Lung (tissue), 12 donors: ENCODE measurements around the gene BBX. TPM values are rescaled to one million over a fixed set of nuclear protein-coding genes. Genes with fewer than 3 reads are reported as not detected.
A peak's percentile ranks its signal among the peaks of the same experiment; 100 is the strongest.

Source experiments
- ATAC-seq: fragments of 200-7000 bp; cut with Tn5 transposase; one replicate; pipeline ENCODE4 v1.9.1; 2020; ENCODE audit warnings: moderate number of reproducible peaks; ENCODE audit not compliant: insufficient read depth, low FRiP score
- DNase-seq, 3 donors: peaks; one replicate each; pipeline ENCODE4 v3.0.0-alpha.2; 2013 to 2017
- H3K27ac ChIP-seq, 2 donors: one replicate each; pipeline ENCODE4 v1.5.1; 2013; ENCODE audit warnings: mild to moderate bottlenecking in 2 of 2, moderate library complexity in 2 of 2, control low read depth in 1 of 2, inconsistent platforms in 1 of 2, low read depth in 1 of 2, low read length in 1 of 2
- H3K27me3 ChIP-seq, 3 donors: one replicate each; pipeline ENCODE4 v1.5.1; 2013; ENCODE audit warnings: low read length in 2 of 3; ENCODE audit not compliant: control insufficient read depth in 3 of 3, insufficient read depth in 3 of 3
- H3K36me3 ChIP-seq, 4 donors: one replicate each; pipeline ENCODE4 v1.5.1; 2013; ENCODE audit warnings: low read length in 4 of 4, mild to moderate bottlenecking in 1 of 4, moderate library complexity in 1 of 4; ENCODE audit not compliant: control insufficient read depth in 4 of 4, insufficient read depth in 4 of 4
- H3K4me1 ChIP-seq, 5 donors: one replicate each; pipeline ENCODE4 v1.5.1; 2013; ENCODE audit warnings: low read length in 5 of 5, mild to moderate bottlenecking in 2 of 5, moderate library complexity in 1 of 5; ENCODE audit not compliant: control insufficient read depth in 5 of 5, insufficient read depth in 5 of 5
- H3K4me3 ChIP-seq: one replicate; pipeline ENCODE4 v1.5.1; 2013; ENCODE audit warnings: mild to moderate bottlenecking, control low read depth, moderate library complexity
- H3K9ac ChIP-seq, 2 donors: one replicate each; pipeline ENCODE4 v1.5.1; 2013; ENCODE audit warnings: low read length in 2 of 2, control low read depth in 1 of 2; ENCODE audit not compliant: insufficient read depth in 1 of 2
- H3K9me3 ChIP-seq, 4 donors: one replicate each; pipeline ENCODE4 v1.5.1; 2013; ENCODE audit warnings: low read length in 3 of 4, mild to moderate bottlenecking in 1 of 4, moderate library complexity in 1 of 4; ENCODE audit not compliant: control insufficient read depth in 4 of 4, insufficient read depth in 3 of 4
- CTCF ChIP-seq: IDR thresholded peaks from 2 replicates; pipeline ENCODE4 v1.5.1; 2012; ENCODE audit warnings: mild to moderate bottlenecking; ENCODE audit errors: control extremely low read depth, extremely low read depth
- WGBS, 2 donors: extraction: QIAGEN DNeasy Blood & Tissue Kit; methylation state at CpG; one replicate each; pipeline ENCODE4 v1.1.7; 2013; 5-methylcytosine and 5-hydroxymethylcytosine counted together
- polyA plus RNA-seq, 2 donors: library from polyadenylated mRNA; stranded (reverse); fragments of 200-250 nt; gene quantifications; one replicate each; pipeline ENCODE4 v1.2.1, GENCODE V29; 2013
- total RNA-seq, 2 donors: library from RNA; depleted of rRNA in 1 of 2; stranded (reverse); fragments of >200 nt in 1 of 2; gene quantifications; one replicate each; pipeline ENCODE4 v1.2.1, GENCODE V29; 2014 to 2021
- donor health status: control.
- donor health status: control.
- donor health status: Bipolar disorder and iron deficiency.
- donor health status: healthy.
- donor health status: DM: yes; HTN: yes; CAD: no.

BBX gene
- total and polyA plus RNA-seq, 4 donors = 6.3 to 93.3 (median 25.1) TPM

GRCh38 chr3:107685383-107685782, 162.6 kb downstream of the BBX start:
- no peak for TF ChIP-seq CTCF
- Histone ChIP-seq H3K27ac (peak overlapping the region in 1 of 2 donors; percentile 70), H3K4me3 (no peak overlapping the region), H3K9me3 (no peaks in the 10 kb centered on the region), H3K9ac (no peak overlapping the region), H3K4me1 (peaks cover 0 to 26% (median 13%) of the 10 kb centered on the region in 5 donors), H3K27me3 (no peaks in the 10 kb centered on the region), H3K36me3 (no peaks in the 10 kb centered on the region)
- no peak for ATAC-seq
- WGBS, 2 donors = 85 to 86% methylated on average over 2 of the region's 2 CpGs
- DNase-seq = no peak

GRCh38 chr3:107687056-107687581, 164.4 kb downstream of the BBX start:
- peaks cover 0 to 26% (median 11%) of the 10 kb centered on the region in 5 donors for H3K4me1 ChIP-seq
- no peak for TF ChIP-seq CTCF
- H3K36me3 ChIP-seq = no peaks in the 10 kb centered on the region
- ATAC-seq (no peak), DNase-seq (peak in 2 of 3 donors; percentile 64 to 80)
- 91 to 93% methylated on average over 5 of the region's 5 CpGs for WGBS, 2 donors
- no peak overlapping the region for H3K9ac ChIP-seq
- H3K4me3 ChIP-seq = no peak overlapping the region
- H3K27ac ChIP-seq = no peak overlapping the region
- H3K27me3 ChIP-seq = no peaks in the 10 kb centered on the region
- H3K9me3 ChIP-seq = no peaks in the 10 kb centered on the region

- ATAC-seq = no peak
- H3K9me3 ChIP-seq = no peaks in the 10 kb centered on the region
- TF ChIP-seq CTCF = no peak
- no peak overlapping the region for H3K27ac ChIP-seq
- no peaks in the 10 kb centered on the region for H3K27me3 ChIP-seq
- no peaks in the 10 kb centered on the region for H3K36me3 ChIP-seq
- no peak overlapping the region for H3K4me3 ChIP-seq
- H3K9ac ChIP-seq = no peak overlapping the region
- peaks cover 0 to 12% (median 7%) of the 10 kb centered on the region in 5 donors for H3K4me1 ChIP-seq
- whole genome bisulfite sequencing, 2 donors = 57 to 59% methylated on average over 6 of the region's 6 CpGs
- no peak for DNase-seq
These were observed 166.6 kb downstream of the BBX start for GRCh38 chr3:107689355-107689754.
